HG02678 (cell line): Measurements from ENCODE around the gene USP48.
"Not testable (repeated sequence)": the region's sequence is repeated elsewhere in the genome, so short reads cannot be mapped to it uniquely, and the experiment has no call there.

ENCODE experiments used
- ATAC-seq: cut with Tn5 transposase; IDR thresholded peaks from one replicate; pipeline ENCODE4 v1.9.1; 2021; ENCODE audit warnings: mild to moderate bottlenecking, moderate library complexity; ENCODE audit not compliant: unreplicated experiment

The USP48 gene

DNA sequence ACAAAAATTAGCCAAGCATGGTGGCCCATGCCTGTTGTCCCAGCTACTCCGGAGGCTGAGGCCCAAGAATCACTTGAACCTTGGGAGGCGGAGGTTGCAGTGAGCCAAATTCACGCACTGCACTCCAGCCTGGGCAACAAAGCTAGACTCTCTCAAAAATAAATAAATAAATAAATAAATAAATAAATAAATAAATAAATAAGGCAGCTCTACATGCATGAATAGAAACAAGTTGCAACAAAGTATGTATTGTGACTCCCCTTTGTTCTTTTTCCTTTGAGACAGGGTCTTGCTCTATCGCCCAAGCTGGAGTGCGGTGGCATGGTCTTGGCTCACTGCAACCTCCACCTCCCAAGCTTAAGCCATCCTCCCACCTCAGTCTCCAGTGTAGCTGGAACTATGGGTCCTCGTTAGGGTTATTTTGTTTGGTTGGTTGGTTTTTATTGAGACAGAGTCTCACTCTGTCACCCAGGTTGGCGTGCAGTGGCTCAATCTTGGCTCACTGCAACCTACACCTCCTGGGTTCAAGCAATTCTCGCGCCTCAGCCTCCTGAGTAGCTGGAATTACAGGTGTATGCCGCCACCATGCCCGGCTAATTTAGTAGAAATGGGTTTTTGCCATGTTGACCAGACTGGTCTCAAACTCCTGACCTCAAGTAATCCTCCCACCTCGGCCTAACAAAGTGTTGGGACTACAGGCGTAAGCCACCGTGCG, 8.0 kb downstream of the USP48 start:
- no peak for ATAC-seq

DNA sequence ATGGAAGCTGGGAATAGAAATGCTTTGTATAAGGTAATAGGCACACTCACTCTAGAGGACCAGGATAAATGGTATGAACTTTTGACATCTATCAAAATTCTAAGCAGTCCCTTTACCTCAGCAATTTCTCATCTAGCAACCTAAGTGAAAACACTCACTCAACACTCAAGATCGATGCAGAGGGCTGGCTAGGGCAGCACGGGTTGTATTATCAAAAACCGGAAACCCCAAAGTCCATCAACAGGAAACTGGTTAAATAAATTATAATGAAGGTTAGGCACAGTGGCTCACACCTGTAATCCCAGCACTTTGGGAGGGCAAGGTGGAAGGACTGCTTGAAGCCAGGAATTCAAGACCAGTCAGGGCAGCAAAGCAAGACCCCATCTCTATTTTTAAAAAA, 9.4 kb downstream of the USP48 start:
- no peak for ATAC-seq

DNA sequence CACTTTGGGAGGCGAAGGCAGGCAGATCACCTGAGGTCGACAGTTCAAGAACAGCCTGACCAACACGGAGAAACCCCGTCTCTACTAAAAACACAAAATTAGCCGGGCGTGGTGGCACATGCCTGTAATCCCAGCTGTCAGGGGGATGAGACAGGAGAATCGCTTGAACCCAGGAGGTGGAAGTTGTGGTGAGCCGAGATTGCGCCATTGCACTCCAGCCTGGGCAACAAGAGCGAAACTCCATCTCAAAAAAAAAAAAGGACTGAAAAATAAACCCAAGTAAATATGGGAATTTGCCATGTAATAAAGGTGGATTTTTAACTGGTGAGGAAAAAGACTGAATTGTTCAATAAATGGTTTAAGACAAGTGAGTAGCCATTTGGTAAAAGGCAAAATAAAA, 11.3 kb downstream of the USP48 start:
- not testable (repeated sequence) for ATAC-seq

DNA sequence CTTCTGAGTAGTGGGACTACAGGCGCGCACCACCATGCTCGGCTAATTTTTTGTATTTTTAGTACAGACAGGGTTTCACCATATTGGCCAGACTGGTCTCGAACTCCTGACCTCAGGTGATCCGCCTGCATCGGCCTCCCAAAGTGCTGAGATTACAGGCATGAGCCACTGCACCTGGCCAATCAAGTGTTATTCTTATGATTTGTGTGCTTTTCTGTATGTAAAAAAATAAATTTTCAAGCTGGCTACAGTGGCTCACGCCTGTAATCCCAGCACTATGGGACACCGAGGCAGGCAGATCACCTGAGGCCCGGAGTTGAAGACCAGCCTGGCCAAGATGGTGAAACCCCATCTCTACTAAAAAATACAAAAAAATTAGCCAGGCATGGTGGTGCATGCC, 12.3 kb downstream of the USP48 start:
- not testable (repeated sequence) for ATAC-seq

DNA sequence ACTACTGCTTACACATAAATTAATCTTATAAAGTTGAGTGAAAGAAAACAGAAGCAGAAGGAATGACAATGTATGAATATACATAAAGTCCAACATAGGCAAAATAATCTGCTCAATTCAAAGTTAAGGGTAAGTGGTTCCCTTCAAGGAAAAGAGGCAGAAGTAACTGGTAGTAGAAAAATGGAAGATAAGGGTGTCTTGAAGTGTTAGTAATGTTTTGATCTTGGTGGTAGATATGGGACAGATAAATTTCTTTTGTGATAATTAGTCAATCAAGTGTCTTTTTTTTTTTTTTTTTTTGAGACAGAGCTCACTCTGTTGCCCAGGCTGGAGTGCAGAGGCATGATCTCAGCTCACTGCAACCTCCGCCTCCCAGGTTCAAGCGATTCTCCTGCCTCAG, 12.7 kb downstream of the USP48 start:
- ATAC-seq, result no peak

DNA sequence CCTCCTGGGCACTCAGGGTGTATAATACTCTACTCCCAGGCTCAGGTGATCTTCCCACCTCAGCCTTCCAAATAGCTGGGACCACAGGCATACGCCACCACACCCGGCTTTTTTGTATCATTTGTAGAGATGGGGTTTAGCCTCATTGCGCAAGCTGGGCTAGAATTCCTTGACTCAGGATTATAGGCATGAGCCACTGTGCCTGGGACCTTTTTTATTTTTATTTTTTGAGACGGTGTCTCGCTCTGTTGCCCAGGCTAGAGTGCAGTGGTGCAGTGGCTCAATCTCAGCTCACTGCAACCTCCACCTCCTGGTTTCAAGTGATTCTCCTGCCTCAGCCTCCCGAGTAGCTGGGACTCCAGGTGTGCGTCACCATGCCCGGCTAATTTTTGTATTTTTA, 15.8 kb downstream of the USP48 start:
- ATAC-seq, result not testable (repeated sequence)

DNA sequence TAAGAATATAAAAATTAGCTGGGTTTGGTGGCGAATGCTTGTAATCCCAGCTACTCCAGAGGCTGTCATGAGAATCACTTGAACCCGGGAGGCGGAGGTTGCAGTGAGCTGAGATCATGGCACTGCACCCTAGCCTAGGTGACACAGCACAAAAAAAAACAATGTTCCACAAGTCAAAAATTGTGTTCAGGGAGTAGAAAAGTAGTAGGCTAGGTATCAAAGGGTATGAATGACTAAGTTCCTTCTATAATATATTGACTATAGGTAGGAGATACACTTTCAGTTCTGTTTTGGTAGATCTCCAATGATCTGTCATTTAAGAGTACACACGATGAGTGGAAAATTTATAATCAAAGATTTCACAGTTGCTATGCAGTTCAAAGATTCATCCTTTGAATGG, 16.7 kb downstream of the USP48 start:
- ATAC-seq, result no peak

DNA sequence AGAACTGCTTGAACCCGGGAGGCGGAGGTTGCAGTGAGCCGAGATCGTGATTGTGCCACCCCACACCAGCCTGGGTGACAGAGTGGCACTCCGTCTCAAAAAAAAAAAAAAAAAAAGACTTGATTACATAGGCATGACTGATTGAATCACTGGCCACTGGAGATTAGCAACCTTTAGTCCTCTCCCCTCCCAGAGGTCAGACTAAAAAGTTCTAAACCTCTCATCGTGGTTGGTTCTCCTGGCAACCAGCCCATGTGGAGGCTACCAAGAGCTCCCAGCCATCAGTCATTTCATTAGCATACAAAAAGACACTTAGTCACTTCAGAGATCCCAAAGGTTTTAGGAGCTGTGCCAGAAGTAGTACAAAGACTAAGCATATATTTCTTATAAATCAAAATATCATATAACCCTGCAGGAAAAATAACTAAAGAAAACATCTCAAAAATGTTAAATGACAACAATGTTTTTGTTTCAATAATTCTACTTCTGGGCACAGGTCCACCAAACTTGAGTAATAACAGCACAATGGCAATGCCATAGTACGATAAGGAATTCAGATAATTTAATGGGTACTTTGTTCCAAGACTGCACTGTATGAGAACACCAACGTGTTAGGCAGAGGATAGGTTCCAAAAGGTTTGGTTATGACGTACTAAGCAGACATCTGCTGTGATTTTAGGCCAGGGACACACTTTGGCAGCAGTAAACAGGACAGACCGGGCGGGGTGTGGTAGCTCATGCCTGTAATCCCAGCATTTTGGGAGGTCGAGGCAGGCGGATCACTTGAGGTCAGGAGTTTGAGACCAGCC, 18.1 kb downstream of the USP48 start:
- ATAC-seq, result no peak

- no peak for ATAC-seq
Observed at GRCh38 chr1:21763694-21764419, 19.1 kb downstream of the USP48 start.

- ATAC-seq, result no peak
Observed at GRCh38 chr1:21763236-21763635, 19.7 kb downstream of the USP48 start.

- no peak for ATAC-seq
Observed at GRCh38 chr1:21762022-21762404, 20.9 kb downstream of the USP48 start.

DNA sequence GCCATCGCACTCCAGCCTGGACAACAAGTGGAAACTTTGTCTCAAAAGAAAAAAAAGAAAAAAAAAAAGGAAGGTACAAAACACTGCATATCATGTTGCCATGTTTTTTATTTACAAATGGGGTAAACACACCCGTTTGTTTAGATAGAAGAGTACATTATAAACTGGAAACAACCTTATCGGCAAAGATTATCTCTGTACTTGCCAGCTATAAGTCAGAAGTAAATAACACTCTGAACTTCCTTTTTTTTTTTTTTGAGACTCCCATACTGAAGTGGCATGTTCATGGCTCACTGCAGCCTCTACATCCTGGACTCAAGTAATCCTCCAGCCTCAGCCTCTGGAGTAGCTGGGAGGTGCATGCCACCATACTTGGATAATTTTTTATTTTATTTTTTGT, 21.9 kb downstream of the USP48 start:
- ATAC-seq, result no peak

DNA sequence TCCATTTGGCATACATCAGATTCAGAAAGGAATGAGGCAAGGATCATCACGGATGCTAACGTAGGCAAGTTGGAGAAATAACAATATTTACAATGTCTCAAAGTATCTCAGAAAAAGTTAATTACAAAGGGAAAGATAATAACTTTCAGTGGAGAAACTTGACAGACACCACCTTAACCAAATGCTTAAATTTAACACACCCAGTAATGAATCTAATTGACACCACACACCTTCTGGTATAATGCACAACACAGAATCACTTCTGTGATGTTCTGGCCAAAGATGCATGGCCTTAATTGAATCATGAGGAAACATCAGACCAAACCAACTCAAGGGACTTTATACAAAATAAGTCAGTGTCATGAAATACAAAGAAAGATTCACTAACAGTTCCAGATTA, 23.1 kb downstream of the USP48 start:
- no peak for ATAC-seq

DNA sequence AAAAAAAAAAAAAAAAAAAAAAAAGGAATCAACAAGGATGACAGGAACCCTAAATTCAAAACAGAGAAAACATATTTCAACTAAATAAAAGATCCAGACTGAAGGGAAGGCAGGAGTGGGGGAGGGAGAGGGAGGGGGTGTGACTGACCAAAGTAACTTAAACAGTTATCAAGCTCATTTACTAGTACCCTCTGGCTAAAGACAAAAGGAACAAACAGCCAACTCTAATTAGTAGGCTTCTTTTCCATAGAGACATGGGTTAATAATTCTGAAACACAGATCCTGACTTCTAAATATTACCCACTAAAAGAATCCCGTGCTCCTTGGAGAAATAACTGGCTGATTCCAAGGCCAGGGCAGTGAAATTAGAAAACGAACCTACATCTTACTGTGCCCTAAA, 23.8 kb downstream of the USP48 start:
- ATAC-seq, result no peak

DNA sequence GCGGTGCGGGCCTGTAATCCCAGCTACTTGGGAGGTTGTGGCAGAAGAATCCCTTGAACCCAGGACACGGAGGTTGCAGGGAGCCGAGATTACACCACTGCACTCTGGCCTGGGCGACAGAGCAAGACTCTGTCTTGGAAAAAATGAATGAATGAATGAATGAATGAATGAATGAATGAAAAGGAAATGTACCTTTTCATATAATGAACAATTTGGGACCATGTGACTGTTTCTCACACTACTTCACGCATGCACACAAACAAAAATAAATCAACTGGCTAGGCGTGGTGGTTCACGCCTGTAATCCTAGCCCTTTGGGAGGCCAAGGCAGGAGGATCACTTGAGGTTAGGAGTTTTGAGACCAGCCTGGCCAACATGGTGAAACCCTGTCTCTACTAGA, 24.3 kb downstream of the USP48 start:
- ATAC-seq, result no peak

GRCh38 chr1:21756393-21757089, 26.4 kb downstream of the USP48 start:
- no peak for ATAC-seq

GRCh38 chr1:21755067-21755466, 27.9 kb downstream of the USP48 start:
- ATAC-seq, result no peak

DNA sequence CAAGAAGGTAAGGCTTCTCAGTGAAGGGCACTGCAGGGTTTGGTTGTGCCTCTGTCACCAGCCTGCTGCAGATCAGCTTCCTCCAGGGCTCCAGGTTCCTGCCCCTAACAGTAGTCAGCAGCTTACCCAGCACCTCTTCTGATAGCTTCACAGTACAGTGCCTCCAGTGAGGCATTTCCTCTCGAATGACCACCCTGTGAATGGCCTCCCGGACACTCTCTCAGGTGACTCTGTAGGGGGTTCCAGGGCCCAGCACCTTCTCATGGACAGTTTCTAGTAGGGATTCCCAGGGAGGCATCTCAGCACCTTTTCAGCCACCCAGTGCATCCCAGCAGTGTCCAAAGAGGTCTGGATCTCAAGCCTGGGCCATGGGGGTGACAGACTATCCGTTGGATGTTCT, 28.4 kb downstream of the USP48 start:
- ATAC-seq, result no peak

DNA sequence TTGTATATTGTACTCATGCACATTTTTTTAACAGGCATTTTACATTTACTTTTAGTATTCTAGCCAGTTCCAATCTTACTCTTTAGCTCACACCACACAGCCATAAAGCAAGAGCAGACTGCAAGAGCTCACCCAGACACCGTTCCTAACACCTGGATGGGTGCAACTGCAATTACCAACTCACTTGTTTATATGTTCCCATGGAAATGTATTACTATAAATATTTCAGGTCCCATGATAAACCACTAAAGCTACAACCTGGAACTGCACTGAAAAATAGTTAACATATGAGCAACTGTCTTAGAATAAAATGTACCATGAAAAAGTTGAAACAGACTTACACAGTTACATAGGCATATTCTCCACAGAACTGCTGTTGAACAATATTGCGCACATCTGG, 30.8 kb downstream of the USP48 start:
- no peak for ATAC-seq

DNA sequence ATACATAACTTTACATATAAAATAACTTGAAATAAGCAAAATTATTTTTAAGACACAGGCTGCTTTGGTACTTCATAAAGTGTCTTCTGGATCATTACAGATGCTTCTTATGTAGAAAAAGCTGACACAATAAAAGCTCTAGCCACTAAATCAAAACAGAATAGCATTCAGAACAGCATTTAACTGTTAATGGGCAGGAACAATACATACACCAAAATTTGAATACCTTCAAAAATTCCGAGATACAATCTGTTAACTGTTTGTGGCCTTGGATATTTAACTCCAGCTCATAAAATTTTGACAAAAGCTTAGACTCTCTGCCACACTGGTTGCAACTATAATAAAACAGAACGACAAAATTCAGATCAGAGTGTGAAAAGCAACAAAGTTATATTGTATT, 31.7 kb downstream of the USP48 start:
- ATAC-seq, result no peak

GRCh38 chr1:21750841-21751240, 32.1 kb downstream of the USP48 start:
- ATAC-seq, result no peak
